HCT116 (cell line): ENCODE data around the gene EPS8.

ENCODE experiments used
- CTCF ChIP-seq, 3 experiments: fragments of 200-600 bp in 1 of 3; sonication (generic) in 1 of 3; IDR thresholded peaks in 2 of 3; conservative IDR thresholded peaks in 1 of 3; 2 replicates each; pipeline ENCODE4 v1.5.1; 2012 to 2017; ENCODE audit warnings: low read depth in 2 of 3, low read length in 2 of 3, antibody characterized with exemption in 1 of 3, borderline replicate concordance in 1 of 3, control low read depth in 1 of 3, mild to moderate bottlenecking in 1 of 3, mixed read lengths in 1 of 3, mixed run types in 1 of 3, moderate library complexity in 1 of 3; ENCODE audit not compliant: insufficient read depth in 1 of 3
- EGR1 ChIP-seq: IDR thresholded peaks from 2 replicates; pipeline ENCODE4 v1.6.1; 2012; ENCODE audit warnings: low read depth
- ELF1 ChIP-seq: IDR thresholded peaks from 2 replicates; pipeline ENCODE4 v1.6.1; 2012; ENCODE audit warnings: low read depth, borderline replicate concordance
- EZH2 ChIP-seq: fragments of 200-600 bp; sonication (generic); IDR thresholded peaks from 2 replicates; pipeline ENCODE4 v1.6.1; 2017; ENCODE audit warnings: antibody characterized with exemption, mixed run types
- MAX ChIP-seq: IDR thresholded peaks from 2 replicates; pipeline ENCODE4 v1.6.1; 2012
- REST ChIP-seq: IDR thresholded peaks from 2 replicates; pipeline ENCODE4 v1.6.1; 2012; ENCODE audit warnings: low read depth
- SIN3A ChIP-seq: IDR thresholded peaks from 2 replicates; pipeline ENCODE4 v1.6.1; 2012; ENCODE audit warnings: low read depth
- TCF7L2 ChIP-seq: IDR thresholded peaks from 2 replicates; pipeline ENCODE4 v1.7.0; 2011; ENCODE audit warnings: borderline replicate concordance, inconsistent platforms; ENCODE audit not compliant: insufficient read depth, insufficient read length; ENCODE audit errors: extremely low read depth
- ZNF274 ChIP-seq: fragments of 200-500 bp; sonication (Bioruptor generic); IDR thresholded peaks from 2 replicates; pipeline ENCODE4 v1.6.1; 2014; ENCODE audit warnings: mild to moderate bottlenecking, low read depth, low read length, inconsistent platforms

GRCh38 chr12:15719230-15719629, 70.0 kb downstream of the EPS8 start:
- TF ChIP-seq CTCF (IDR thresholded peaks at IDR 0.05 in 2 of 3, conservative IDR thresholded peaks at IDR 0.05 in 1 of 3; ENCODE audit: borderline replicate concordance in 1 of 3, insufficient read depth in 1 of 3, low read depth in 2 of 3, low read length in 2 of 3) (no peak), EGR1 (no peak), TCF7L2 (no peak), MAX (no peak), ELF1 (no peak), ZNF274 (no peak), REST (no peak), SIN3A (no peak), EZH2 (no peak)
